HEK293 (cell line): ENCODE measurements around the gene FUT3.

ENCODE experiments used
- CTCF ChIP-seq: fragments of 450-650 bp; formaldehyde crosslinking; IDR thresholded peaks from 2 replicates; pipeline ENCODE4 v1.5.1; 2016; ENCODE audit warnings: missing biosample characterization, missing genetic modification characterization
- PRDM4 ChIP-seq: fragments of 450-650 bp; formaldehyde crosslinking; IDR thresholded peaks from 2 replicates; pipeline ENCODE4 v1.5.1; 2017; ENCODE audit warnings: missing biosample characterization, missing genetic modification characterization
- SETDB1 ChIP-seq: IDR thresholded peaks from one replicate; pipeline ENCODE4 v1.6.1; 2017; ENCODE audit warnings: mild to moderate bottlenecking, low read length, moderate library complexity, mixed read lengths; ENCODE audit not compliant: insufficient read length
- ZBTB10 ChIP-seq: fragments of 450-650 bp; formaldehyde crosslinking; IDR thresholded peaks from 2 replicates; pipeline ENCODE4 v1.5.1; 2016; ENCODE audit warnings: missing biosample characterization, missing genetic modification characterization
- ZFP3 ChIP-seq: fragments of 450-650 bp; formaldehyde crosslinking; IDR thresholded peaks from 2 replicates; pipeline ENCODE4 v1.5.1; 2016; ENCODE audit warnings: low read depth, missing biosample characterization, missing genetic modification characterization
- ZNF155 ChIP-seq: fragments of 450-650 bp; formaldehyde crosslinking; IDR thresholded peaks from 2 replicates; pipeline ENCODE4 v1.5.1; 2016; ENCODE audit warnings: missing biosample characterization, missing genetic modification characterization
- ZNF175 ChIP-seq: fragments of 450-650 bp; formaldehyde crosslinking; IDR thresholded peaks from 2 replicates; pipeline ENCODE4 v1.5.1; 2016; ENCODE audit warnings: missing biosample characterization, missing genetic modification characterization
- ZNF18 ChIP-seq: fragments of 450-650 bp; formaldehyde crosslinking; IDR thresholded peaks from 2 replicates; pipeline ENCODE4 v1.5.1; 2016; ENCODE audit warnings: missing biosample characterization, missing genetic modification characterization
- ZNF292 ChIP-seq: fragments of 450-650 bp; formaldehyde crosslinking; IDR thresholded peaks from 2 replicates; pipeline ENCODE4 v1.5.1; 2016; ENCODE audit warnings: low read depth, missing biosample characterization, missing genetic modification characterization, borderline replicate concordance
- ZNF302 ChIP-seq: fragments of 450-650 bp; formaldehyde crosslinking; IDR thresholded peaks from 2 replicates; pipeline ENCODE4 v1.5.1; 2016; ENCODE audit warnings: missing biosample characterization, missing genetic modification characterization, low read depth
- ZNF529 ChIP-seq: fragments of 450-650 bp; formaldehyde crosslinking; IDR thresholded peaks from 2 replicates; pipeline ENCODE4 v1.5.1; 2017; ENCODE audit warnings: missing genetic modification characterization, missing biosample characterization; ENCODE audit not compliant: insufficient replicate concordance

- TF ChIP-seq CTCF (tag by site-specific recombination) = no peak
- no peak for TF ChIP-seq ZNF292
- no peak for TF ChIP-seq ZNF175 (tag by site-specific recombination)
- TF ChIP-seq ZNF302 (tag by site-specific recombination) = no peak
- no peak for TF ChIP-seq ZFP3 (tag by site-specific recombination)
- TF ChIP-seq PRDM4 (tag by site-specific recombination) = no peak
- no peak for TF ChIP-seq ZBTB10 (tag by site-specific recombination)
- no peak for TF ChIP-seq ZNF155
- no peak for TF ChIP-seq SETDB1
- no peak for TF ChIP-seq ZNF529 (tag by site-specific recombination)
- no peak for TF ChIP-seq ZNF18 (tag by site-specific recombination)
These were observed 11.9 kb upstream of the FUT3 start for GRCh38 chr19:5863030-5863665.
